GM19351 (cell line): ENCODE measurements around the gene ARPC1B.
"Not testable (repeated sequence)": the region's sequence is repeated elsewhere in the genome, so short reads cannot be mapped to it uniquely, and the experiment has no call there.

Experiments used
- ATAC-seq: cut with Tn5 transposase; IDR thresholded peaks from one replicate; pipeline ENCODE4 v1.9.1; 2021; ENCODE audit warnings: mild to moderate bottlenecking, moderate library complexity; ENCODE audit not compliant: unreplicated experiment

Gene ARPC1B

DNA sequence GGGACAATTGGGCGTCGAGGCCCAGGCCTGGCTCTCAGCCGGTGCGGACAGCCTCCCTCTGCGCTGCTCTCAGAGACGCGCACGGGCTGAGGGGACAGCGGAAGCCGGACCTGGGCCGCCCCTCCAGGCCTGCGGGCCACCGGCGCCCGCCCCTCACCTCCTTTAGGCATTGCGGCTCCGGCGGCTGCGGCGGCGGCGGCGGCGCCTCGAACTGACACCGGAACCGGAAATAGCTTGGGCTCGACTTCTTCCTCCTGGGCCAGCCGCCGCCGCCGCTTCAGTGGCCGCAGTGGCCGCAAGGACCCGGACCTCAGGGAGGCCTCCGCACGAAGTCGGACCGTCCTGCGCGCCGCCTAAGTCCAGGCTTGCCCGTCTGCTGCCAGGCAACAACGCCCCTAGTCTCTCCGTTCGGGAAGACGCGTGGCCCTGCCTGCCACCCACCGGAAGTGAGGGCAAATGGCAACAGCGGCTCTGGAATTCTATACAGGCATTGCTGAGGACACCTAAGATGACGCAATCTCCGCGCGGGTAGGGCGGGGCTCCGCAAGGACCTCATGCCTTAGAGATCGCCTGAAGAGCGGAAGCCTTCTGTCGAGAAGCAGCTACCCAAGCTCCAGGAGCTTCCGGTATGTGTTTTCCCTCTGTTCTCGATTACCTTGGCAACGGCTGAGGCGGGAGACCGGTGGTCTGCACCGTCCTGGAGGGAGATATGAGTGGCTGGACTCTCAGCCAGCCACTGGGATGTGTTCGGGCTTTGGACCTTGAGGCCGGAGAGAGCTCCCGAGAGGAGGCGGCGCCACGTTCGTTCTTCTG lies 34.1 kb downstream of the ARPC1B start, which contains the start of the genes BUD31 and PDAP1:
Gene BUD31, plus strand, starts transcription at position 591 of the 813 bp plus-strand sequence. CDS start 2,124 bp downstream, outside the sequence.
Gene PDAP1, minus strand, starts transcription at position 219 of the 813 bp plus-strand sequence. Its CDS starts 49 bp downstream, at position 170.
- ATAC-seq, result peak; percentile 79

DNA sequence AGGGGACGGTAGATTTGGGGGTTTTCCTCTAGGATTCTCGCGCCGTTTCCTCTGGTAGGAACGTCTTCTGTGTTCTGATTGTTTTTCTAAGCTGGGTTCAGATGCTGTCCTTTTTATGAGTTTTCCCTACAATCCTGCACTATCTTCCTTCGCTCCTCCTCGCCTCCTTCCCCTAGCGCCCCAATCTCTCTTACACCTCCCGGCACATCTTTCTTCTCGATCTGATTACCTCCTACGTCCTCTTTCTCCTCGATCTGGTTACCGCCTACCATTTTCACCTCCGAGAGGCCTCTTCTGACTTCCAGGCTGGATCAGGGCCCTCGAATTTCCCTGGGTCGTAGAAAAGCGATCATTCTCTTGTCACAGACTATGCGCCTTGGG lies 34.7 kb downstream of the ARPC1B start:
- peak; percentile 3 for ATAC-seq

DNA sequence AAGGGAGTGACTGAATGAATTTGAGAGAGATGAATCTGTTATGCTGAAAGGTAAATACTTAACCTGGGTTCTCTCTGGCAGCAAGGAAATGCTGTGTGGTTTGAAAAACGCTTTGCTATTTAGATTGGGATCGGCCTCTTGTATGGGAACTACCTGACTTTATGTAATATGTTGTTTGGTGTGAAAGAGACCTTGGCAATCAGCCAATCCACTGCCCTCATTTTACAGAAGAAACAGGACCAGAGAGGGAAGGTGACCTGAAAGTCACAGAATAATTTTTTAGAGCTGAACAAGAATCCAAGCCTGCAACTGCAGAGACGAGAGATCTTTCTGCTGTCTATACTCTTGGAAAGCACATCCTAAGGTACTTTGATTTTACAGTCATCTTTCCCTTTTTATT lies 35.3 kb downstream of the ARPC1B start:
- ATAC-seq, result no peak

DNA sequence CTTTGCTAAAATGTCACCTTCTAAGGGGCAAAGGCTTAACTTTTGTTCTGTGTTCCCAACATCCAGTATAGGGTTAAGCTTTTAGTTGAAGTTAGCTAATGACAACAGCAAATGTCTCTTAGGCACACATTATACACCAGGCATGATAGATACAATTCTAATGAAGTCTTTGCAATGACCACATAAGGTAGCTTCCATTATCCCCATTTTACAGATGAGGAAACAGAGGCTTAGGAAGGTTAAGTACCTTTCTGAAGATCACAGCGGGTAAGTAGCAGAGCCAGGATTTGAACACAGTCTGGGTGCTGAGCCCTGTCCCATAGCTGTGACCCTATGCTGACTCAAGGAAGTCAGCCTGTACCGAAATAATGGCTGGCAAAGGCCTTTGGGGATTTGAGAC lies 36.1 kb downstream of the ARPC1B start:
- no peak for ATAC-seq

DNA sequence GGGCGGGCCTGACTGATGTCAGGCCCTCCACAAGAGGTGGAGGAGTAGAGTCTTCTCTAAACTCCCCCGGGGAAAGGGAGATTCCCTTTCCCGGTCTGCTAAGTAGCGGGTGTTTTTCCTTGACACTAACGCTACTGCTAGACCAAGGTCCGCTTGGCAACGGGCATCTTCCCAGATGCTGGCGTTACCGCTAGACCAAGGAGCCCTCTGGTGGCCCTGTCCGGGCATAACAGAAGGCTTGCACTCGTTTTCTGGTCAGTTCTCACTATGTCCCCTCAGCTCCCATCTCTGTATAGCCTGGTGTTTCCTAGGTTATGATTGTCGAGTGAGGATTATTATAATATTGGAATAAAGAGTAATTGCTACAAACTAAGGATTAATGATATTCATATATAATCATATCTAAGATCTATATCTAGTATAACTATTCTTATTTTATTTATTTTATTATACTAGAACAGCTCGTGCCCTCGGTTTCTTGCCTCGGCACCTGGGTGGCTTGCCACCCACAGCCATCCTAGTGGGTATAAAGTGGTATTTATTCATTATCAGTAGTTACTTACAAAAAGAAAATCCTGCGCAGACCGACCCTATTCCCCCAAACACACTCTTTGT lies 41.1 kb downstream of the ARPC1B start:
- ATAC-seq, result not testable (repeated sequence)

DNA sequence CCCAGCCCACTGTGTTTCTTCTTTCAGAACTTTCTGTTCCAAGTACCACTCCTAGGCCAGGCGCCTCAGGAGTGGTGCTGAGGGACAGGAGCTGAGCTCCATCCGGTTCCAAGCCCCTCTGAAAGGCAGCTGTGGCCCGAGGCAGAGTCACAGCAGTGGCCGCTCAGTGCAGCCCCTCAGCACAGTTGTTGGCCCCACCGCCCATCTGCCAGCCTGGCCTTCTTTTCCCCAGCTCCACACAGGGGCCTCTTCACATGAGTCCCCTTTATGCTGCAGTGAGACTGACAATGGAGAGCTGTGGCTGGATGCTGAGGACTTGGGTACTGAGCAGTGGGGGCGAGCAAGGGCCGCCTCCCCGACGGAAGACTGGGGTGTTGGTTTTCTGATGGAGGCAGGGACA lies 43.7 kb downstream of the ARPC1B start:
- ATAC-seq, result no peak

DNA sequence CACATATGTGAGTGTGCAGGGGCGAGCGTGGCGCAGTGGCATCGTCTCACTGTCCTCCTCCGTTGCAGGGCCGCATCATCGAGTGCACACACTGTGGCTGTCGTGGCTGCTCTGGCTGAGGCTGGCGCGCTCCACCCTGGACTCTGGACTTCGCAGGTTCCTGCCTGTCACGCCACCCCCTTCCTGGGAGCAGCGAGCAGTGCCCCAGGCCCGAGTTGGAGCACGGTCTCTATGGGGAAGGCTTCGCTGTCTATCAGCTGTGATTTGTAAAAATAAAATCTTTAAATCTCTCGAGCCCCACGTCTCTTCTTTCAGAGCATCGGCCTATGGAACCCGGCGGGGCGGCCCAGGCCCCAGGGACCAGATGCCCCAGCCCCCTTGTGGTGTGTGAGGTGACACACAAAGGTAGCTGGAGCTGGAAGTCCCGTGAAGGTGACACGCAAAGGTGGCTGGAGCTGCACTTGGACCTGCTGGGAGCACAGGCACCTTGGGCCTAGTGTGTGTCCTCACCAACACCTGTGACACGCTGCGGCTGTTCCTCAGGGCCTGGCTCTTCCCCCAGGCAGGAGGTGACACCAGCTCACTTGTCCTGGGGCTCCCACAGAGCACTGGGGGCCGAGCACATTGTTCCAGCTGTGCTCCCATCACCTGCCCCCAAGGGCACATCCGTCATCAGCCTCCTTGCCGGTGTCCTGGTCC lies 44.9 kb downstream of the ARPC1B start:
- no peak for ATAC-seq

DNA sequence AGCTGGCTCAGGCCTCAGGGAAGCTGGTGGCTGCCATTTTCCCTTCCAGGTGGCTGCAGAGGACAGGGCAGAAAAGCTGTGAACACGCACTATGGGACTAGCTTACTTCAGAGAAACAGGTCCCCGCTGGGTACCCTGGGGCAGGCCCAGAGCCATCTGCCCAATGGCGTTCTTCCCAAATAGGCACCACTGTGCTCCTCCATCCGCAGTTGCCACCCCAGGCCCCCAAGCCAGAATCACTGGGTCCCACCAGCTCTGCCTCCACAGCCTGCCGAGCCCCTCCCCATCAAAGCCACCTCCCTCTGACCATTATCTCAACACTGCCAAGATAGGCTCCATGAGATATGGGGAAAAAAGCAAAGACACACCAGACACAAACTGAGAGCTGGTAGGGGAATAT lies 45.7 kb downstream of the ARPC1B start:
- ATAC-seq, result no peak

DNA sequence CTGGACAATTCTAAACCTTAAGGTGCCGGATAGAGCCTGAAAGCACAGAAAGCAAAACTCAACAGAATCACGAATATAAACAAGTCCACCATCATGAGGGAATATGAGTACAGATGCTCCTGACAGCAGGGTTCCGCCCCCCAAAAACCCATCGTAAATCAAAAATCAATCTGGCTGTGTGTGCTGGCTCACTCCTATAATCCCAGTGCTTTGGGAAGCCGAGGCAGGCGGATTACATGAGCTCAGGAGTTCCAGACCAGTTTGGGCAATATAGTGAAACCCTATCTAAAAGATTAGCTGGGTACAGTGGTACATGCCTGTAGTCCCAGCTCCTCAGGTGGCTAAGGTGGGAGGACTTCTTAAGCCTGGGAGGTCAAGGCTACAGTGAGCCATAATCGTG lies 46.5 kb downstream of the ARPC1B start:
- no peak for ATAC-seq

DNA sequence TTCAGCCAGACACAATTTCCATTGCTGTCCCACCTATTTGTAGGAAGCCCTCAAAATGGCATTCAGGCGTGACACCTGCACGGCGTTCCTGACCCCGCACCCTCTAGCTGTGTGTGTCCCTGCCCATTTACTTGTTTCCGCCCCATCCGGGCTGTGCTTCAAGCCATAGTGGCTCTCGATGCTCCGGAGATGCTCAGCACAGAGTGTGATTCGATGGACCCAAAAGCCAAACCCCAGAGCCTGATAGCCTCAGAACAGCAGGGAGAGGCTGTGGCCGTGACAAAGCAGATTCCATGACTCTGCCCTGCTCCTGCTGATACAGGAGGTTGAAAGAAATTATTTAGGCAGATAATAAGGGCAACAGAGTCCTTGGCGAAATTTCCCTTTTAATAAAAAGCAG lies 47.7 kb downstream of the ARPC1B start:
- no peak for ATAC-seq

DNA sequence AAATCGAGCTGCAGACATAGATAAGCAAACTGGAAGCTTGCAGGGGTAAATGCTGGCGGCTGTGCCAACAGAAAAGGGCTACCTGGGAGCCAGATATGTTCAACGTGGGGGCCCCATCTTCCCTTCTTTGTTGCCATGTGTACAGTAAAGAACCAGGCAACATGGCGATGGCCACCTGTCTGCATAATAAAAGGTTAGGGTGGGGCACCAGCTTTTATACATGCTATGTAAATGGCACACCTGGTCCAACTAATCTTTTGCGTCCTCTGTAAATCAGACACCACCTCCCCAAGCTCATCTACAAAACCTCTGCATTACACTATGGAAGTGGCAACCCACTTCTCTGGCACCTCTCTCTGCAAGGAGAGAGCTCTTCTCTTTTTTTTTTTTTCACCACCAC lies 48.1 kb downstream of the ARPC1B start:
- no peak for ATAC-seq

DNA sequence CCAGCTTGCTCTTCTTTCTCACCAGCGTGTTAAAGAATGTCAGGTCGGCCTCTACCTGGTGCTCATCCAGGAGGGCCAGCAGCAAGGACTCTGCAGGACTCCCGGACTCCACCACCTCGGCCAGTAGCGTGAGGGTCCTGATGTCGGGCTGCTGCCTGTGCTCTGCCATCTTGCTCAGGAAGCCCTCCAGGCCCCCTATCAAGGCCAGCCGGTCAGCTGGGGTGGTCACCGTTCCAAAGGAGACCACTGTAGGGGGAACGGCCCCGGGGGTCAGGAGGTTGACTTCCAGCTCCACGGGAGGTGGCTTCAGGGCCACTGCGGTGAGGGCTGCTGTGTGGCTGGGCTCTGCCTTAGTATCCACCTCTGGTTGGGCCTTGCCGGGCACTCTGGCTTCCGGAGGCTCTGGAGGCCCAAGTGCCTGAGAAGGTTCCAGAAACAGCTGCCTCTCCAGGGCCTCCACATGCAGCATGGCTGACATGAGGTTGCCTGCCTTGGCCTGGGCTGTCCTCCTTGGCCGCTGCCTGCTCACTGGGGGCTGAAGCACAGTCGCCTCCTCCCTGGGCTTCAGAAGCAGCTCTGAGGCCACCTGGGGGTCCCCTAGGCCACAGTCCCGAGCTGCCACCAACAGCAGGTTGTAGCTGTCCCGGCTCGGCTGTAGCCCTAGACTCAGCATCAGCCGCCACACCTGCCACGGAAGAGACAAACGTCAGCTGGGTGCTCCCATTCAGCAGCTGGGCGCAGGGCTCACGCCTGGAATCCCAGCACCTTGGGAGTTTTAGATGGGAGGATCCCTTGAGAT lies 50.6 kb downstream of the ARPC1B start:
- no peak for ATAC-seq

DNA sequence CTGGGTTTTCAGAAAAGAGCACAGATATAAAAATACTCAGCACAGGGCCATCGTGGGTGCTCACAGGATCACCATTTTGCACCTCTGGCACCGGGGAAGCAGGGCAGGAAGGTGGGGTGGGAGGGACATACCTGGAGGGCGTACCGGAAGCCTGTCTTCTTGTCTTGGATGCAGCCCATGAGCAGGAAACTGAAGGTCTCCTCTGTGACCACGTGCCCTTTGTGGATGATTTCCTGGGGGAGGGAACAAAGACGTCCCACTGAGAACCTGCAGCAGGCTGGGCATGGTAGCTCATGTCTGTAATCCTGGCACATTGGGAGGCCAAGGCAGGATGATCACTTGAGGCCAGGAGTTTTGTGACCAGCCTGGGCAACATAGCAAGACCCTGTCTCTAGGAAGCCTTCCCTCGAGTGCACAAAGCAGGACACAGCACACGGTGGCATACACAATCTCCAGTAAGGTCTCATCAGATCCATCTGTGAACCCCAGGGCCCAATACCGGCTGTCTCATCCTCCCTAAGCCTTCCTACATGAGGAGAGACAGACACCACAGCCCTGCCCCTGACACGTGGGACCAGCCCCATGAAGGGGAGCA lies 54.5 kb downstream of the ARPC1B start:
- no peak for ATAC-seq

DNA sequence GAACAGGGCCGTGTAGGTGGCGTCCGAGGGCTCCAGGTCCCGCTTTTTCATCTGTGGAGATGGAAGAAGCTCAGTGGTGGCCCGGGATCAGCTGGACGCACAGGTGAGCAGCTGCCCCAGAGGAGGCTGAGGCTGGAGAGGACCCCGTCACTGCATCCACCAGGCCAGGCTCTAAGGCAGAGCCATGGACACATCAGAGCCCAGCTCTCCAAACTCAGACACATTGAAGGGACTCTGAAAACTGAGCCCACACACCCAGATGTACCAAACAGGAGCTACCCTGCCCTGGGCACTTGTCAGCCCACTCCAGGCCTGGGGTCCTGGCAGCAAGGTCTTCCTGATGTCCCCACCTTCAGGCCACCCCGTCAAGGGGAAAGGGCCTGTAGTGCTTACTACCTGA lies 55.2 kb downstream of the ARPC1B start:
- ATAC-seq, result no peak

DNA sequence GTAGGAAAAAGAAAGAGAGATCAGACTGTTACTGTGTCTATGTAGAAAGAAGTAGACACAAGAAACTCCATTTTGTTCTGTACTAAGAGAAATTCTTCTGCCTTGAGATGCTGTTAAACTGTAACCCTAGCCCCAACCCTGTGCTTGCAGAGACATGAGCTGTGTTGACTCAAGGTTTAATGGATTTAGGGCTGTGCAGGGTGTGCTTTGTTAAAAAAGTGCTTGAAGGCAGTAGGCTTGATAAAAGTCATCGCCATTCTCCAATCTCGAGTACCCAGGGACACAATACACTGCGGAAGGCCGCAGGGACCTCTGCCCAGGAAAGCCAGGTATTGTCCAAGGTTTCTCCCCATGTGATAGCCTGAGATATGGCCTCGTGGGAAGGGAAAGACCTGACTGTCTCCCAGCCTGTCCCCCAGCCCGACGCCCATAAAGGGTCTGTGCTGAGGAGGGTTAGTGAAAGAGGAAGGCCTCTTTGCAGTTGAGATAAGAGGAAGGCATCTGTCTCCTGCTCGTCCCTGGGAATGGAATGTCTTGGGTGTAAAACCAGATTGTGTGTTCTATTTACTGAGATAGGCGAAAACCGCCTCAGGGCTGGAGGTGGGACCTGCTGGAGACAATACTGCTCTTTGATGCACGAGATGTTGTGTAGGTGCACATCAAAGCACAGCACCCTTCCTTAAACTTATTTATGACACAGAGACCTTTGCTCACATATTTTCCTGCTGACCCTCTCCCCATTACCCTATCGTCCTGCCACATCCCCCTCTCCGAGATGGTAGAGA lies 57.4 kb downstream of the ARPC1B start:
- ATAC-seq, result not testable (repeated sequence)

DNA sequence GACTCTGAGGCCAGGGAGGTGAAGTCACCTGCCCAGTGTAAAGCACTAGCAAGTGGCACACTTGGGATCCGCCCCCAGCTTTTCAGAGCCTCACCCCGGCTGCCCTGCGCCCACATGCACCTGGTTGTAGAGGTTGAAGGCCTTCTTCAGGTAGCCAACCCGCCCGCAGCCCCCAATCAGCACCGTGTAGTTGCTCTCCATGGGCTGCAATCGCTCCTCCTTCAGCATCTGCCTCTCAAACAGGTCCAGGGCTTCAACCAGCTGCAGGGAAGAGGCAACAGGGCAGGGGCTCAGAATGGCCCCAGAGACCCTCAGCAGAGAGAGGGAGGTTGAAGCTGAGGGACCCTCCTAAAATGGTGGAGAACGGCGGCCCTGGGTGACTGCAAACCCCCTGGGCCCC lies 58.6 kb downstream of the ARPC1B start:
- no peak for ATAC-seq

DNA sequence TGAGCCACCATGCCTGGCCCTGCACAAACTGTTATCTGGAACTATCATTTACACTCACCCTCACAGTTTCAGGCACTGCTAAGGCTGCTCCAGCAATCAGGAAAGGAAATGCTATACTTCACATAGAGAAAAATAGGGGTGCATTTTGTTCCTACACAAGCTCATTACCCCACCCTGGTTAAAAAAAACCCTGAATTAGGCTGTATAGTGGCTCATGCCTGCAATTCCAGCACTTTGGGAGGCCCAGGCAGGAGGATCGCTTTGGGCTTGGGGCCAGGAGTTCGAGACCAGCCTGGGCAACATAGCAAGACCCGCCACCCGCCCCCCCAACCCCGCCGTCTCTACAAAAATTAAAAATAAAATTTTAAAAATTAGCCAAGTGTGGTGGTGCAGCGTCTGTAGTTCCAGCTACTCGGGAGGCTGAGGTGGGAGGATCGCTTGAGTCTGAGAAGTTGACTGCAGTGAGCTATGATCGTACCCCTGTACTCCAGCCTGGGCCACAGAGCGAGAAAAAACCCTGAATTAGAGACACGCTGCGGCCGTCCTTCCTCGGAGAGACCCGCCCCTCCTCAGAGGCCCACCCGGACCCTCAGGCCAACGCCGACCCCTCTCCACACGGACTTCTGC lies 63.5 kb downstream of the ARPC1B start:
- ATAC-seq, result peak; percentile 11

DNA sequence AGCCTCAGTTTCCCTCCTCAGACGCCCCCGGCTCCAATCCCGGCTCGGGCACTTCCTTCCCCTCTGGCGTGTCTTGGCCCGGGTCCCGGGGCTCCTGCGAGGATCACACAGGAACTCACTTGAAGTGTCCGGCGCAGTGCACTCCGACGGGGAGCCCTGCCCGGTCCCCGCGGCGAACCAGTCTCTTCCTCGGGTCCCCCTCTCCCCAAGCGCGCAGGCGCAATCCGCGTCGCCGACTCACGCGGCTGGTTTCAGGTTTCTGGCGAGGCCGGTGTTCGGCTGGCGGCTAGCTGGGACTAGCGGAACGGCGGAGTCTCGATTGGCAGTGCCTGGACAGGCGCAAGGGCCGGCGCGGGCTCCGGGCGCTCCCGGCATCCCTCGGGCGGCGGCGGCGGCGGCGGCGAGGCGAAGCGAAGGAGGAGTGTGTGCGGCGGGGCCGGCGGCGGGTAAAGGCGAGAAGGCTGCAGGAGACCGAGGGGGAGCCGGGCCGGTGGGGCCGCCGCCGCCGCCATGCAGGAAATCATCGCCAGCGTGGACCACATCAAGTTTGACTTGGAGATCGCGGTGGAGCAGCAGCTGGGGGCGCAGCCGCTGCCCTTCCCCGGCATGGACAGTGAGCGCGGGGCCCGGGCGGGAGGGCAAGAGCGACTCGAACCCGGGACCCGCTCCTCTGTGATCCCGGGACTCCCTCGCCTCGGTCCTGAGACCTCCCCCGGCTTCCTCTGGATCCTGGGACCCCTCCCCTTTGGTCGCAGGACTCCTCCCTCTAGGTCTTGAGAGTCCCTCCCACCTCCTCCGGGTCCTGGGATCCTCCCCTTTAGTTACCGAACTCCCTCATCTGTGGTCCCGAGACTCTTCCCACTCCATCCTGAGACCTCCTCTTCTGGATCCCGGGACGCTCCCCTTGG lies 64.3 kb downstream of the ARPC1B start, which contains the start of the genes CPSF4 and PTCD1:
Gene CPSF4, plus strand, starts transcription at position 371 of the 908 bp plus-strand sequence. Its CDS starts 140 bp downstream, at position 511.
Gene PTCD1, minus strand, starts transcription at position 226 of the 908 bp plus-strand sequence. CDS start 3,556 bp downstream, outside the sequence.
- peak; percentile 91 for ATAC-seq
